ENCODE measurements around the gene NPPC. TPM values are rescaled to one million over a fixed set of nuclear protein-coding genes. Genes with fewer than 3 reads are reported as not detected.
"Not testable (repeated sequence)": the region's sequence is repeated elsewhere in the genome, so short reads cannot be mapped to it uniquely, and the experiment has no call there.

NPPC gene
- total RNA-seq, 1 donor from 2014 or later: not detected

DNA sequence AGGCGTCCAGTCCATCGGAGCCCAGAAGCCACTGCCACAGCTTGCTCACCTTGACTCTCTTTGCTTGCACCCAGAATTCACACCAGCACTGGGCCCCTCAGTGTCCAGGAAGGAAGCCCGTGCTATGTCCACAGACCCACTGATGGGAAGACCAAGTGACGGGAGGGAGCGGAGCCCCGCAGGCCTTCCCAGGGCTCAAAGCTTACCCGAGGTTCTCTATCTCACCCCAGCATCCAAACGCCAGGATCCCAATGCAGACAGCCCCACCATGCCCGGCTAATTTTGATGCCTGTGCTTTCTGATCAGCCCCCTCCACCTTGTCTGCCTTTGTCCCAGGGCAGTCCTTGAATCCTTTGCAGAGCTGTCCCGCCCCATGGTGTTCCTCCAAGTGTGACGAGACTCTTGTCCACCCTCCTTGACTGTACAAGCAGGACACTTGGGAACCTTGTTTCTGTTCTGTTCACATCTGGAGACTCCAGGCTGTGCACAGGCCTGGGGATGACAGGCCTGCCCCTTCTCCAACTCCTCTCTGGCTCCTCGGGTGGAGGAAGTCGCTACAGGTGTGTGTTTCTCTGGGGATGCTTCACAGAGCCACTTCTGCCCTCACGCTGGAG is 12.0 kb downstream of the NPPC start:
- peaks cover 41% of the 10 kb centered on the region for H3K27me3 Mint-ChIP-seq (ENCODE audit: low read depth)
- no peaks in the 10 kb centered on the region for H3K4me1 Mint-ChIP-seq (ENCODE audit: low read depth)
- DNase-seq (ENCODE audit: low spot score): peak; percentile 56
- H3K4me3 Mint-ChIP-seq (ENCODE audit: unreplicated experiment): no peak overlapping the region
- no peaks in the 10 kb centered on the region for H3K9me3 Mint-ChIP-seq (ENCODE audit: low read depth)
- H3K36me3 Mint-ChIP-seq (ENCODE audit: low read depth): no peaks in the 10 kb centered on the region
- H3K27ac Mint-ChIP-seq (ENCODE audit: unreplicated experiment): no peak overlapping the region
- TF ChIP-seq, protein P1, sequence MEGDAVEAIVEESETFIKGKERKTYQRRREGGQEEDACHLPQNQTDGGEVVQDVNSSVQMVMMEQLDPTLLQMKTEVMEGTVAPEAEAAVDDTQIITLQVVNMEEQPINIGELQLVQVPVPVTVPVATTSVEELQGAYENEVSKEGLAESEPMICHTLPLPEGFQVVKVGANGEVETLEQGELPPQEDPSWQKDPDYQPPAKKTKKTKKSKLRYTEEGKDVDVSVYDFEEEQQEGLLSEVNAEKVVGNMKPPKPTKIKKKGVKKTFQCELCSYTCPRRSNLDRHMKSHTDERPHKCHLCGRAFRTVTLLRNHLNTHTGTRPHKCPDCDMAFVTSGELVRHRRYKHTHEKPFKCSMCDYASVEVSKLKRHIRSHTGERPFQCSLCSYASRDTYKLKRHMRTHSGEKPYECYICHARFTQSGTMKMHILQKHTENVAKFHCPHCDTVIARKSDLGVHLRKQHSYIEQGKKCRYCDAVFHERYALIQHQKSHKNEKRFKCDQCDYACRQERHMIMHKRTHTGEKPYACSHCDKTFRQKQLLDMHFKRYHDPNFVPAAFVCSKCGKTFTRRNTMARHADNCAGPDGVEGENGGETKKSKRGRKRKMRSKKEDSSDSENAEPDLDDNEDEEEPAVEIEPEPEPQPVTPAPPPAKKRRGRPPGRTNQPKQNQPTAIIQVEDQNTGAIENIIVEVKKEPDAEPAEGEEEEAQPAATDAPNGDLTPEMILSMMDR (IDR thresholded peaks at IDR 0.05): no peak

DNA sequence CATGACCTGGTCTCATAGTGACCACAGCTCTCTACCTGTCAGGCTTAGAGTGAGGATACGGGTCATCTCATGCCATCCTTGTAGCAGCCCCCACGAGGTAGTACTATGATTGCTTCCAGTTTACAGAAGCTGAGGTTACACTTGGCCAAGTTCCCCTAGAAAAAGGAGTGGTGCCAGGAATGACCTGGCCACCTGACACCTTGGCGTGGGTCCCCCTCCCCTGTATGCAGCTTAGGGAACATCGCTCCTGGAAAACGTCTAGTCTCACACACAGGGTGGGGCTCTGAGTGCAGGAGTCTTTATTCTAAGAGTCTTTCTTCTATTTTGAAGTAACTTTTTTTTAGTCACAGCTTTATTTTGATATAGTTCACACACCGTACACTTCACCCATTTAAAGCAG is 14.8 kb downstream of the NPPC start:
- peak; percentile 9 for DNase-seq (ENCODE audit: low spot score)
- TF ChIP-seq, protein P1 (IDR thresholded peaks at IDR 0.05): no peak
- H3K27ac Mint-ChIP-seq (ENCODE audit: unreplicated experiment): no peak overlapping the region
- peaks cover 28% of the 10 kb centered on the region for H3K27me3 Mint-ChIP-seq (ENCODE audit: low read depth)
- no peaks in the 10 kb centered on the region for H3K4me1 Mint-ChIP-seq (ENCODE audit: low read depth)
- H3K9me3 Mint-ChIP-seq (ENCODE audit: low read depth): no peaks in the 10 kb centered on the region
- H3K4me3 Mint-ChIP-seq (ENCODE audit: unreplicated experiment): no peak overlapping the region
- no peaks in the 10 kb centered on the region for H3K36me3 Mint-ChIP-seq (ENCODE audit: low read depth)

DNA sequence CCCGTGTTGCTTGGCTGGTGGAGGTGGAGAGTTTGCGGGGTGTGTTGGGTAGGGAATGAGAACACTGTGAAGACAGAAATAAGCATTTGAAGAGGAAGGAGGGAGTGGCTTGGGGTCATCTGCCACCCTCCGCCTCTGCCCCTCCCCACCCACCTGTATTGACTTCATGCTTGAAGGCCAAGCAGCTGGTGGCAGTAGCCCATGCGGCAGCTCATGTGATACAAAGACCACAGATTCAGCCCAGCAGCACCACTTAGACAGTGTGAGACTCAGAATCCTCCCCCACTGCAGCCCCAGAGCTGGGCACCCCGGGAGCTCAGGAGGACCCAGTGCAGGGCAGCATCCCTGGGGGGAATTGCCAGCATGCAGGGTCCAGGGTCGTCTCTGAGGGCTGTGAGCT is 15.4 kb downstream of the NPPC start:
- no peak overlapping the region for H3K4me3 Mint-ChIP-seq (ENCODE audit: unreplicated experiment)
- no peak overlapping the region for H3K27ac Mint-ChIP-seq (ENCODE audit: unreplicated experiment)
- no peaks in the 10 kb centered on the region for H3K9me3 Mint-ChIP-seq (ENCODE audit: low read depth)

DNA sequence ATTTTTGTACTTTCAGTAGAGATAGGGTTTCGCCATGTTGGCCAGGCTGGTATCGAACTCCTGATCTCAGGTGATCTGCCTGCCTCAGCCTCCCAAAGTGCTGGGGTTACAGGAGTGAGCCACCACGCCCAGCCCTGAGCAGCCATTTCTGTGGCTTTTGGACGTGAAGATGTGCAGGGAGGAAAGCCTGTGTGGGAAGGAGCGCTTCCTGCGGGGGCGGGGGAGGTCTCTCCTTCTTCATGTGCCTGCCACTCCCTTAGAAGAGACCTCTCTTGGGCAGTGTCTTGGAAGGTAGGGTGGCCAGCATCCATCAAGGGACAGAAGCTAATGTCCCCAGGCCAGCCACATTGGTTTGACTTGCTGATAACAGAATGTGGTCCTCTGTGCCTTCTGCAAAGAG is 16.0 kb downstream of the NPPC start:
- not testable (repeated sequence) for H3K9me3 Mint-ChIP-seq (ENCODE audit: low read depth); H3K4me3 Mint-ChIP-seq (ENCODE audit: unreplicated experiment); H3K27ac Mint-ChIP-seq (ENCODE audit: unreplicated experiment); H3K4me1 Mint-ChIP-seq (ENCODE audit: low read depth); H3K36me3 Mint-ChIP-seq (ENCODE audit: low read depth)
- H3K27me3 Mint-ChIP-seq (ENCODE audit: low read depth): peaks cover 20% of the 10 kb centered on the region
- peak; percentile 42 for DNase-seq (ENCODE audit: low spot score)

More for the DNA sequence above, 15.4 kb downstream of the NPPC start:
- DNase-seq (ENCODE audit: low spot score): peak; percentile 57
- H3K4me1 Mint-ChIP-seq (ENCODE audit: low read depth): peaks cover 5% of the 10 kb centered on the region
- peaks cover 24% of the 10 kb centered on the region for H3K27me3 Mint-ChIP-seq (ENCODE audit: low read depth)
- no peaks in the 10 kb centered on the region for H3K36me3 Mint-ChIP-seq (ENCODE audit: low read depth)
- TF ChIP-seq, protein P1 (IDR thresholded peaks at IDR 0.05): no peak

DNA sequence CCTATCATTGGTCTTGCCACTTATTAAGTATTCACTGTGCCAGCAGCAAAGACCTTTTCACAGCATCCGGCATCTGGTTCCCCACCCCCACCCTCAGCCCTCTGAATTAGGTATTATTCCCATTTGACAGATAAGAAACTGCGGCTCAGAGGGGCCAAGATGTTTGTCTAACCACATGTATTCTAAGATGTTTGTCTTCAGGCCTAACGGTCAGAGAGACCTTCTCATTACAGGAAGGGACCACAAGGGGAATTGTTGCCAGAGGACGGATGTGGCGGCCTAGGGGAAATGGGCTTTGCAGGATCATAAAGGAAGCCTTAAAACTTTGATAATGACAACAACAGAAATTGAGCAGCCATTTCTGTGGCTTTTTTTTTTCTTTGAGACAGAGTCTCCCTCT is 16.6 kb downstream of the NPPC start:
- Mint-ChIP-seq H3K36me3 (ENCODE audit: low read depth) (no peaks in the 10 kb centered on the region), H3K27ac (ENCODE audit: unreplicated experiment) (no peak overlapping the region), H3K27me3 (ENCODE audit: low read depth) (peaks cover 20% of the 10 kb centered on the region), H3K4me3 (ENCODE audit: unreplicated experiment) (no peak overlapping the region), H3K9me3 (ENCODE audit: low read depth) (no peaks in the 10 kb centered on the region), H3K4me1 (ENCODE audit: low read depth) (peaks cover 7% of the 10 kb centered on the region)
- TF ChIP-seq, protein P1 (IDR thresholded peaks at IDR 0.05): no peak
- peak; percentile 18 for DNase-seq (ENCODE audit: low spot score)

DNA sequence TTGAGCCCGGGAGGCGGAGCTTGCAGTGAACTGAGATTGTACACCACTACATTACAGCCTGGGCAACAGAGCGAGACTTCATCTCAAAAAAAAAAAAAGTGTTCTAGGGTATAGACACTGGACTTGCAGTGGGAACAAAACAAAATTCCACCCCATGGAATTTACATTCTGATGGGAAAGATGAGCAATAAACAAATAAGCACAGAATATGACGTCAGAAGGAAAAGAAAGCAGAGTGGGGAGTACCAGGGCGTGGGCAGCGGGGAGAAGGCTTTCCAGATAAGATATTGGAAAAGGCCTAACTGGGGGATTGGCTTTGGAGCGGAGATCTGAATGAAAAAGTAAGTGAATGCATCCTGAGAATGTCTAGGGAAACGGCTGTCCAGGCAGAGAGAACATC is 17.6 kb downstream of the NPPC start:
- Mint-ChIP-seq H3K4me1 (ENCODE audit: low read depth) (peaks cover 7% of the 10 kb centered on the region), H3K9me3 (ENCODE audit: low read depth) (no peaks in the 10 kb centered on the region), H3K27ac (ENCODE audit: unreplicated experiment) (no peak overlapping the region), H3K27me3 (ENCODE audit: low read depth) (peaks cover 19% of the 10 kb centered on the region), H3K36me3 (ENCODE audit: low read depth) (no peaks in the 10 kb centered on the region), H3K4me3 (ENCODE audit: unreplicated experiment) (no peak overlapping the region)
- DNase-seq (ENCODE audit: low spot score): peak; percentile 13
- TF ChIP-seq, protein P1 (IDR thresholded peaks at IDR 0.05): no peak
